GM19463 (cell line): ENCODE measurements around the gene PRSS36.
"Not testable (repeated sequence)": the region's sequence is repeated elsewhere in the genome, so short reads cannot be mapped to it uniquely, and the experiment has no call there.

ENCODE experiments used
- ATAC-seq: cut with Tn5 transposase; IDR thresholded peaks from one replicate; pipeline ENCODE4 v1.9.1; 2021; ENCODE audit warnings: mild to moderate bottlenecking, moderate library complexity; ENCODE audit not compliant: unreplicated experiment

Gene PRSS36

DNA sequence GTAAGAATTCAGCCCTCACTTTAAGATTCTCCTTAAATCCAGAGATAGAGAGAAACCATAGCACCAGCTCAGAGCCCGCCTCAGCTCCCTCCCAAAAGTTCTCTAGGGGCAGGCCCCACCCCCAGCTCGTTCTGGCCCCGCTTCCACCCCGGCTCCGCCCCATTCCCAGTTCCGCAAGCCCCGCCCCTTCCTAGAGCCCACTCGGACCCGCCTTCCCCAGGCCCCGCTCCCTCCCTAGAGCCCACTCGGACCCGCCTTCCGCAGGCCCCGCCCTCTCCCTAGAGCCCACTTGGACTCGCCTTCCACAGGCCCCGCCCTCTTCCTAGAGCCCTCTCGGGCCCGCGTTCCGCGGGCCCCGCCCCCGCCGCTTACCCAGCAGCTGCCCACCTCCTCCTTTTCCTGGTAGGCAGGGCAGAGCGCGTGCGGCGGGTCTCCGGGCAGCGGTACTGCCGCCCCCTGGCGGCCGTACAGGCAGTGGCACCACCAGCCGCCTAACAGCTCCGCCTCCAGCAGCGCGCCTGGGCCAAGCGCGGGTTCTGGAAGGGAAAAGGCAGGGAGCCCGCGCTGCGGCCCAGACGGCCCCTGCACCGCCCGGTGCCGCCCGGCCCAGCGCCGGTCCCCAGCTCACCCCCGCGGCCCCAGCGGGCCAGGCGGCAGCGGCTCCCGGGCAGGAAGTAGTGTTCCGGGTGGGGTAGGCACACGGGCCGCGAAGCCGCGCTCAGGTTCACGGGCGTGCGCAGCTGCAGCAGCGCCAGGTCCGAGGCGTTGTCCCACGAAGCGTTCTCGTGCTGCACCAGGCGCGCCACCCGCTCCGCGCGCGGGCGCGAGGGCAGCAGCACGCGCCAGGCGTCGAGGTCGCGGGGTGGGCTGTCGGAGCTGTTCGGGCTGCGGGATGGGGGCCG, 7.5 kb downstream of the PRSS36 start:
- ATAC-seq, result peak; percentile 85

DNA sequence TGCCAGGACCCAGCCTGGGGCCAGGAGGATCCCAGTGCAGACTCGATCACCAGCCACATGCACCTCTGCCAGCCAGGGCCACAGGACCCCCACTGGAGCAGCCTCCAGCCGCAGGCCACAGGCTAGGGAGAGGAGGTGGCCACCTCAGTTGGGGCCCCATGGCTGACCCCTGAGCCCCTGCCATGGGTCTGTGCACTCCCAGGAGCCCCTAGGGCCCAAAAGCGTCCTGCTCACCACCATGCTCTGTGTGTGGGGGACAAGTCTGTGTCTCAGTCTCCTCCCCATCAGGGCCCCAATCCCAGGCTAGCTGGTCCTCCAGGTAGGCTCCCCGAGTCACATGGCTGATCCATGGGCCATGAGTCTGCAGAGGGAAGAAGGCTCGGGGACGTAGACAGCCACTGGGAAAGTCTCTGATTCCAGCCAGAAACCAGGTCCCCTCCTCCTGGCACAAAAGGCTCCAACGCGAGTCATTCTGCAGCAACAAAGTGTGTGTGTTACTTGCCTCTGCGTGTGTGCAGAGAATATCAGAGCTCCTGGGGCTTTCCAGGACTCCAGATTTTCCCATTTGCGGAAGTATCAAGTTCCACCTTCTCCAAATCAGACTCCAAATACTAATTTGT, 8.3 kb downstream of the PRSS36 start:
- ATAC-seq, result peak; percentile 1

DNA sequence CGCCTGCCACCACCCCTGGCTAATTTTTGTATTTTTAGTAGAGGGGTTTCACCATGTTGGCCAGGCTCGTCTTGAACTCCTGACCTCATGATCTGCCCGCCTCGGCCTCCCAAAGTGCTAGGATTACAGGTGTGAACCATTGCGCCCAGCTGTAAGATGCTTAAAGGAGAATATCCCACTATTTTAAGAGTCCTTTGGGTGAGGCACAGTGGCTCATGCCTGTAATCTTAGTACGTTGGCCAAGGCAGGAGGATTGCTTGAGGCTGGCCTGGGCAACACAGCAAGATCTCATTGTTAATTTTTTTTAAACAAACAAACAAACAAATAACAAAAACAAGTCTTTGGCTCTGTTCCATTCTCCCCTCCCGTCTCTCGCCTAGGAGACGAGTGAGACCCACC, 8.8 kb downstream of the PRSS36 start:
- not testable (repeated sequence) for ATAC-seq

DNA sequence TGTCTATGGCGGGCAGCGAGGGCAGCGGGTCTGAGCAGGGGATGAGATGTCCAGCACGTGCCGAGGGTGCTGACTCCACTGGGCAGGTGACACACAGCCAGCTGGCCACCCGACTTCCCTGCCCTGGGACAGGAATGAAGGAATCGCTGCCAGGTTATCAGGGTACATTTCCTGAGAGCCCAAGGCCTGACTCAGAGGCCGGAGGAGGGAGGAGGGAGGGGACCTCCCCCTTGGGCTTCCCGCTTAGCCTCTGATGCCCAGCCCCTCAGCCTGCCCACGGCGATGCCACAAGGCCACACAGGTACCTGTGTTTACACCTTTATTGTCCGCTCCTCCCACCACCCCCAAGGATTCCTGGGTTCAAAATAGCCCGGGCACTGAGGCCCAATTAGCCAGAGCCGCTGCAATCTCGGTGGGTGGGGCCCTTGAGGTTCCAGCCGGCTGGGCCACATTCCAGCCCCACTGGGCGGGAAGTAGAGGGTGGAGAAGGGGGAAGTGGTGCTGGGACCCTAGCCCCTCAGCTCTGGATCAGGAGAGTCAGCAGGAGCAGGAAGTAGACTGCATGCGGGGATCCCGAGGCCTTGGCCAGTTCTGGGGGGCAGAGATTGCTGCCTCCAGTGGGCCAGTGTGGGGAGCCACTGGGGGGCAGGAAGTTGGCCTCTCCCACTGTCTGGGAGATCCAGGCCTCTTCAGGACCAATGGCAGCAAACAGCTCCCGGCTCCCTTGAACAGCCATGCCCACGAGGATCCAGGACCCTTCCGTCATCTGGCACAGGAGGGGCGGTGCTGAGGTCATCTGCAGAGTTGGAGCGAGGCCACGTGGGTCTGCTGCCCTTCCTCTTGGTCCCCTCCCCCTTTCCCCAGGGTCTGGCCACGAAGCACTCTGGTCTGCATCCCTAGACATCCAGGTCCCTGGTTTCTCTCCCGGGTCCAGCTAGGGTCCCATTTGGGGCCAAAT, 11.0 kb downstream of the PRSS36 start:
- ATAC-seq, result no peak

DNA sequence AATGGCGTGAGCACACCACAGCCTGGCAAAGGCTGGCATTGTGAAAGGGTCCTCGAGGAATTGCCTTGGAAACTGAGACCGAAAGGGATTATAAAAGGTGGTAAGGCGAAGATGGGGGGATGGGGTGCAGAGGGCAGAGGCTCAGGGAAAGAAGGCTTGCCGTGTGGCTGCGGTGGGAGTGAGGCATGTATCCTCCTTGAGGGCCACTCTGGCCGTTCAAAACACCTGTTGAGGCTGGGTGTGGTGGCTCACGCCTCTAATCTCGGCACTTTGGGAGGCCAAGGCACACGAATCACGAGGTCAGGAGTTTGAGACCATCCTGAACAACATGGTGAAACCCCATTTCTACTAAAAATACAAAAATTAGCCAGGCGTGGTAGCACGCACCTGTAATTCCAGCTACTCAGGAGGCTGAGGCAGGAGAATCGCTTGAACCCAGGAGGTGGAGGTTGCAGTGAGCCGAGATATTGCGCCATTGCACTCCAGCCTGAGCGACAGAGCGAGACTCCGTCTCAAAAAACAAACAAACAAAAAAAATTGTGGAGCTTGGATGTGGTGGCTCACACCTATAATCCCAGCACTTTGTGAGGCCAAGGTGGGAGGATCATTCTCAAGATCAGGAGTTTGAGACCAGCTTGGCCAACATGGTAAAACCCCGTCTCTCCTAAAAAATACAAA, 12.9 kb downstream of the PRSS36 start:
- not testable (repeated sequence) for ATAC-seq

DNA sequence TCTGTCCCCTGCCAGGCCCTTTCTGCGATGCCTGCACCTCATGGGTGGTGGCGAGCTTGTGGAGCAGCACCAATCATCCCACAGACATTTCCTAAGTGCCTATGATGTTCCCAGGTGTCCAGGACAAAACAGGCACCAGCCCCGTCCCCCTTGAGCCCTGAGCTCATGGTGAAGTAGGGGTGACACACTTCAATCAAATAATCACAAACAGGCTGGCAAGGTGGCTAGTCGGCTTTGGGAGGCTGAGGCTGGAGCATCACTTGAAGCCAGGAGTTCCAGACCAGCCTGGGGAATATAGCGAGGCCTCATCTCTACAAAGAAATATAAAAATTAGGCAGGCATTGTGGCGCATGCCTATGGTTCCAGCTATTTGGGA, 13.6 kb downstream of the PRSS36 start:
- no peak for ATAC-seq

DNA sequence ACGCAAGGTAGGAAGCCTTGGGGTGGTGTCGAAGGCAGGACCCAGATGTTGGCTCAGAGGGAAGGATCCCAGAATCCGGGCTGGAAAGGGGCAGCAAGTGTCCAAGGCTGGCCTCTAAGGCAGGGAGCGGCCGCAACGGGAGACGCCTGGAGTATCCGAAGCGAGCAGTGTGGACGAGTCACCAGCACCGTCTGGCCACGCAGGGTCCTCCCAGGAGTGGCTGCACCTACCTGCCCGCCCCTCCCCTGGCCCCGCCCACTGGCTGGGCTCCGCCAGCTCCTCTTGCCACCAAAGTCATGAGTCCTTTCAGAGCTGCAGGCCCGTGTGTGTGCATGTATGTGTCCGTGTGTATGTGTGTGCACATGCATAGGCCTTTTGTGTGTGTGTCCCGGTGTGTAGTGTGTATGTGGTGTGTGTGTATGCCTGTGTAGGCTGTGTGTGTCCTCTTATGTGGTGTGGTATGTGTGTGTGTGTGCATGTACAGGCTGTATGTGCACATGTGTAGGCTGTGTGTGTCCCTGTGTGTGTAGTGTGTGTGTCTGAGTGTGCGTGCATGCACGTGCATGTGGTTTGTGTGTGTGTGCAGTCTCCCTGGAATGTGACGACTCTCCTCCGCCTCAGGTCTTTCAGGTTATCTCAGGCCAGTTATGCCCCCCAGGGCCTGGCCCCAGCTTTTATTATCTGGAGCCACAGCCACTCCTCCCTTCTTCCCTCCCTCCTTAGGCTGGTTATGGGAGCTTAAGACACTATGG, 14.2 kb downstream of the PRSS36 start, which contains the start of gene PRSS8:
TSS of gene PRSS8 (minus strand) at position 193 of the 752 bp plus-strand sequence. CDS start 229 bp downstream, outside the sequence.
- no peak for ATAC-seq

DNA sequence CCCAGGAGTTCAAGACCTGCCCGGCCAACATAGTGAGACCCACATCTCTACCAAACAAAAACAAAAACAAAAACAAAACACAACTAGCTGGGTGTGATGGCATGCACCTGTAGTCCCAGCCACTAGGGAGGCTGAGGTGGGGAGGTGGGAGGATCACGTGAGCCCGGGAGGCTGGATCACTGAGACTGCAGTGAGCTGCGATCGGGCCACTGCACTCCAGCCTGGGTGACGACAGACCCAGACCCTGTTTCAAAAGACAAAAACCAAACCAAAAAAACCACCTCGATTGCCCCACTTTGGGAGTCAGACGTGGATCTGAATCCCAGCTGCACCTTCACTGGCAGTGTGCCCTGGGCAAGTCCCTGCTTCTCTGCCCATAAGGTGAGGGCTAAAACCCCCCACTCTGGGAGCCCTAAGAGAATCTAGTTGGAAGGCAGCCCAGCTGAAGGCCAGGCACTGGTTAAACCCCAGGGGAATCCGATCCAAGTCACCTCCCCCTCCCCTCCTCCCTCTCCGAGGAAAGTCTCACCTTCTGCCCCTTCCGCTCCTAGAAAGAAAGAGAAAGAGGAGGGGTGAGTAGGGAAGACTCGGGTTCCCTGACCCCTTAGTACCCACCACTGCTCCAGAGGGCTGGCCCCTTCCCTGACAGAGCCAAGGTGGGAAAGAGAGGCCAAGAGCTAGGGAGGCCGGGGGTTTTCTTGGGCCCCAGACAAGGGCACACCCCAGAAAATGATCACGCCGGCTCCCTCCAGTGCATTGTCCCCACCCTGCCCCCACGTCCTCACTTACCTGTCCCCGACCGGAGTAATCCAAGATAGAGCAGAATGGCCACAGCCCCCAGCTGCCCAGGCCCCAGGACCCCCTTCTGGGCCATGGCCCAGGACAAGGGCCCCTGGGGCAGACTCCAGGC, 15.0 kb downstream of the PRSS36 start:
- no peak for ATAC-seq

DNA sequence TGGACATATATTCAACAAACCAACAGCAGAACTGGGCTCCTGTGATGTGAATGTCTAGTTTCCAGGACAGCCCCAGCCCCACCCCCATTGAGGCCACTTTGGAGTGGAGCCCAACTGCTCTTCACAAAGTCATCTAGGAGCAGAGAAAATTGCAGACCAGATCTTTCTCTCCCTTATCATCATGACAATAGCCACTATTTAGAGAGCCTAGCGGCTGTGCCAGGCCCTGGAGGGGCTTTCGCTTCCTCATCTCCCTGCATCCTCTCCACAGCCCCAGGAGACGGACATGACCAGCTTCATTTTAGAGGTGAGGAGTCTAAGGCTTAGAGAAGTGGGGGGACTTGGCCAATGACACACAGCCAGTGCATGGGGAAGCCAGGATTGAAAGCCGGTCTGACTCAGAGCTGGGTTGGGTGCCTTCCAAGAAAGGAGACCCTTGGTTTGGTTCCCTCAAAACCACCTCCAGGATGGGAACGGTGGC, 15.7 kb downstream of the PRSS36 start:
- ATAC-seq, result no peak

DNA sequence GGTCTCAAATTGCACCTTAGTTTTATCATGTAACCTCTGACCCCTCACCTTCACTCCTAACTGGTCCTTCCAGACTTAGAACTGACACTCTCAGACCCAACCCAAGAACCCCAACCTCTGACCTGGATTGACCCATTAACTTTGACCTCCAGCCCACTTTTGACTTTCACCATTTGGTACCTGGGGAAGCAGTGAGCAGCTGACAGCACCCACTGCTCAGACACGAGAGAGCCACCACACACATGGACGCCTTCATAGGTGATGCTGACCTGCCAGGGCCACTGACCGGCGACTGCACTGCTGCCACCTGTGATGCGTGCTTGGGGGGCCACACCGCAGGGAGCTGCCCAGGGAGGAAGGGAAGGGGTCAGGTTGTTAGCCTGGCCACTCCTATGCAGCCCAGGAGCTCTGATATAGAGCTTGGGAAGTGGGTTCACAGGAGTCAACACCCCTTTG, 16.8 kb downstream of the PRSS36 start:
- ATAC-seq, result no peak

DNA sequence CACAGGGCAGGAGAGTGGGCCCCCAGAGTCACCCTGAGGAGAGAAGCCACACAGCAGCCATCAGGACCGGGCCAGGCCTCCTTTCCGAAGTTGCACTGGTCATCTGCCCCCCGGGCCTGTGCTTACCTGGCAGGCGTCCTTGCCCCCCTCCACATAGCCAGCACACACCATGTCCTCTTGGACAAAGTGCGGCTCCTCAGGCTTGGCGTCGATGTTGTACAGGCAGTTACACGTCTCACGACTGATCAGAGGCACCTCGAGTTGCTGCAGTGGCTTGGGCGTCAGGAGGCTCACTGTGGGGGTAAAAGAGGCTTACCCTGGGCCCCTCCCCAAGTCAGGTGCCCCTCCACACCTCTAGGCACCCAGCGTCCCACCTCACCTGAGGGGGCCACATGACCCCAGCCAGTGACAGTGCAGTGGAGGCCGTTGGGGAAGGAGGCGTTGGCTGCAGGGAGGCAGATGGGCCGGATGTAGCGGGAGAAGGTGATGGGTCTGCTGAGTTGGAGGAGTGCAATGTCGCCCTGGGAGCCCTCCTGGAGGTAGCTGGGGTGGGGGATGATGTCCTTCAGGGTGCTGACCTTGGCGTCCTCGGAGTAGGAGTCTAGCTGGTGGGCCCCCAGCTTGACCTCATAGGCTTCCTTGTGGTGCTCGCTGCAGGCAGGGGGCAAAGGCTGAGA, 17.4 kb downstream of the PRSS36 start:
- ATAC-seq, result no peak

DNA sequence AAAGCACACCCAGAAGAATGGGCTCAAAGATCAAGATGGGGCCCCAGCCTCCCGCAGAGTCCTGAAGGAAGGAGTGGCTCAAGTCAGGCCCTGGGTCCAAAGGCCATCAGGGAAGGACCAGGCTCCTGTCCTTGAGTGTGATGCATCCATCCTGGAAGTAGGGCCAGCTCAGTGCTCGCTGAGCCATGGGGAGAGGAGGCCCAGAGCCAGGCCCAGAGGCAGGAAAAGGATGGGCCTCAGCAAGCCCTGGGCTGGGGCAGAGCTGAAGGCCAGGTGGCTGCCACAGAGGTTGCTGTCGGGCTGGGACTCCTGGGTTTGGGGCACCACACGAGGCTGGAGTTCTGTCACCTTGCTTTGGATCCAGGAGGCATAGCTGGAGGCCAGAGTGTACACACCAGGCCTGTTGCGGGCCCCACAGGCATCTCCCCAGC, 18.0 kb downstream of the PRSS36 start:
- no peak for ATAC-seq

DNA sequence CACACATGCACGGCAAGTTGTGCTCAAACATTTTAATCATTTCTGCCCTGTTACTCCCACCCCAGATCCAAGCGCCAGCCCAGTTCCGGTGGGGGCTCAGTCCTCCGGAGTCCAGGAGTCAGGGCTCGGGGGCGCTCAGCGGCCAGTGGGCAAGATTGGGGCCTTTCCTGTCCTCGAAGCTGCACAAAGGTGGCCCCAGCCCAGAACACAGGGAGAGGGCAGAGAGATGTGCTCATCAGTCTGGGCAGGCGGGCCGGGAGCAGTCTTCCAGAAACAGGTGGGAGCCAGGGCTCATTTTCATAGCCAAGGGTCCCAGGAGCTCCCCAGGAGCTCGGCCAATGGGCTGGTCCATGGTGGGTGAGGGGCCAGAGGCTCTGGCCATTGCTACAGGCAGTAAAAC, 18.4 kb downstream of the PRSS36 start:
- no peak for ATAC-seq

DNA sequence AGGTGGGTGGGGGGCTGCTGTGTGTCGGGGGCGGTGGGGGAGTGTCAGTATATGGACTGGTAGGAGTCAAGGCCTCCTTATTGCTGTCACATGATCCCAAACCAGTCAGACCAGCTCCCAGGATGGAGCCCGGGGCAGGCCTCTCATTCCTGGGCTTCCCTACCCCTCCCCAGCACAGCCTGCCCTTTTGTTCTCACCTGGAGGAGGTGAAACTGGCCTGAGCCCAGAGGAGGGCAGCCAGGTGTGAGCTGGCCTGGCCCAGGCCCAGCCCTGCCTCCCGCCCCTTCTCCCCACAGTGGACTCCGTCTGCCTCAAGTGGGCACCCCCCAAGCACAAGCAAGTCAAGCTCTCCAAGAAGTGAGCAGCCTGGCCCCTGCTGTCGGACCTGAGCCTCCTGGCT, 19.0 kb downstream of the PRSS36 start:
- ATAC-seq, result no peak

DNA sequence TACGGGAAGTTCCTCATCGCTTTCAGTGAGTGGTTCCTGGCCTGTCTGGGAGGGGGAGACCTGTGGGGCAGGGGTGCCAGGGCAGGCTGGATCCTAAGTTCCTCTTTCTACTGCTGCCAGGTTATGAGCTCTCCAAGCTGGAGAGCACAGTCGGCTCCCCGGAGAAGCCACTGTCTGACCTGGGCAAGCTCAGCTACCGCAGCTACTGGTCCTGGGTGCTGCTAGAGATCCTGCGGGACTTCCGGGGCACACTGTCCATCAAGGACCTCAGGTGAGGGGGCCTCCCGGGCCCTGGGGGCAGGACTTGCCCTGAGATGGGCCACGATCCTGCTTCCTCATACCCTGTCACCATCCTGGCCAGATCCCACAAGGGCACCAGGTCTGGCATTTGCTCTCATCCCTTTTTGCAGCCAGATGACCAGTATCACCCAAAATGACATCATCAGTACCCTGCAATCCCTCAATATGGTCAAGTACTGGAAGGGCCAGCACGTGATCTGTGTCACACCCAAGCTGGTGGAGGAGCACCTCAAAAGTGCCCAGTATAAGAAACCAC, 19.5 kb downstream of the PRSS36 start:
- ATAC-seq, result no peak

DNA sequence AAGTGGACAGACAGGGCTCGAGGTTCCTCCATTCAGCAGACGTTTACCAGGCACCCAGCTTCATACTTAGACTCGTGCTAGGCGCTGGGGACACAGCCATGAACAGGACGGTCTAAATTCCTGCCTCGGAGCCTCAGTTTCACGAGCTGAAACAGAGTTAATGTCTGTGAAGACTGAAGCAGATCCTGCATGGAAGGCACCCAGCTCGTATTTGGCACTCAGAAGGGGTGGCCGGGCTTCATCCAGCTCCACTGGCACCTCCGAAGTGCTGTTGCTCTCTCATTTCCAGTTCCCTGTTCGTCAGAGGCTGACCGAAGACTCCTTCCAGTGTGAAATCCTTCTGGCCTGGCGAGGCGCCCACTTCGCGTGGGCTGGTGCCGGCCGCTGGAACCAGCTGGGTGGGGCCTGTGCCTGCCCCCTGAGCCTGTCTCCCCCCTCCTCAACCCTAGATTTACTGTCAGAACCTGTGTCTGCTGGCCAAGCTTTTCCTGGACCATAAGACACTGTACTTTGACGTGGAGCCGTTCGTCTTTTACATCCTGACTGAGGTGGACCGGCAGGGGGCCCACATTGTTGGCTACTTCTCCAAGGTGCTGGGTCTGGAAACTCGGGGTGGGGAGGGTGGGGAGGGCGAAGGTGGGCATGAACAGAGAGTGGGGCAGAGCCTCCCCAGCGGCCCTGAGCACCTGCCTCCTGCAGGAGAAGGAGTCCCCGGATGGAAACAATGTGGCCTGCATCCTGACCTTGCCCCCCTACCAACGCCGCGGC, 20.1 kb downstream of the PRSS36 start:
- ATAC-seq, result no peak
